ENCODE data around the gene CNP. TPM values are rescaled to one million over a fixed set of nuclear protein-coding genes. Genes with fewer than 3 reads are reported as not detected.

The CNP gene
- polyA plus RNA-seq, 4 donors = 13.2 to 38.9 (median 28.4) TPM

GRCh38 chr17:41996855-41997164, 30.2 kb downstream of the CNP start:
- H3K27ac ChIP-seq (ENCODE audit: low read depth in 1 of 3, low read length in 2 of 3) = peak overlapping the region in 1 of 3 donors; percentile 18
- no peak overlapping the region for H3K4me3 ChIP-seq (ENCODE audit: low read depth in 1 of 3, low read length in 3 of 3)
- H3K36me3 ChIP-seq (ENCODE audit: control insufficient read depth in 3 of 3, insufficient read depth in 2 of 3, low read depth in 1 of 3, low read length in 3 of 3) = peaks cover 22 to 62% (median 23%) of the 10 kb centered on the region in 3 donors
- FAIRE-seq = no peak
- H3K27me3 ChIP-seq (ENCODE audit: control insufficient read depth in 3 of 3, insufficient read depth in 3 of 3, low read length in 3 of 3) = no peaks in the 10 kb centered on the region
- no peaks in the 10 kb centered on the region for H3K9me3 ChIP-seq (ENCODE audit: control insufficient read depth in 2 of 2, insufficient read depth in 1 of 2, low read depth in 1 of 2, low read length in 1 of 2)
- DNase-seq = no peak
- peaks cover 0 to 7% (median 2%) of the 10 kb centered on the region in 3 donors for H3K4me1 ChIP-seq (ENCODE audit: control insufficient read depth in 3 of 3, insufficient read depth in 2 of 3, low read depth in 1 of 3, low read length in 2 of 3)
- 83 to 93% (median 91%) methylated on average over 2 of the region's 2 CpGs for WGBS, 3 donors

GRCh38 chr17:41998497-41998896, 31.9 kb downstream of the CNP start:
- Histone ChIP-seq H3K27me3 (ENCODE audit: control insufficient read depth in 3 of 3, insufficient read depth in 3 of 3, low read length in 3 of 3) (no peaks in the 10 kb centered on the region), H3K9me3 (ENCODE audit: control insufficient read depth in 2 of 2, insufficient read depth in 1 of 2, low read depth in 1 of 2, low read length in 1 of 2) (no peaks in the 10 kb centered on the region), H3K4me1 (ENCODE audit: control insufficient read depth in 3 of 3, insufficient read depth in 2 of 3, low read depth in 1 of 3, low read length in 2 of 3) (peaks cover 7 to 21% (median 13%) of the 10 kb centered on the region in 3 donors), H3K36me3 (ENCODE audit: control insufficient read depth in 3 of 3, insufficient read depth in 2 of 3, low read depth in 1 of 3, low read length in 3 of 3) (peaks cover 19 to 52% (median 23%) of the 10 kb centered on the region in 3 donors), H3K27ac (ENCODE audit: low read depth in 1 of 3, low read length in 2 of 3) (no peak overlapping the region), H3K4me3 (ENCODE audit: low read depth in 1 of 3, low read length in 3 of 3) (no peak overlapping the region)
- WGBS, 3 donors = 35 to 41% (median 38%) methylated on average over 2 of the region's 2 CpGs
- no peak for FAIRE-seq
- no peak for DNase-seq

GRCh38 chr17:42000413-42001133, 34.0 kb downstream of the CNP start:
- H3K27ac ChIP-seq (ENCODE audit: low read depth in 1 of 3, low read length in 2 of 3) = peak overlapping the region; percentile 2 to 60 (median 37)

GRCh38 chr17:42001729-42002128, 35.1 kb downstream of the CNP start:
- peaks cover 15 to 28% (median 16%) of the 10 kb centered on the region in 3 donors for H3K4me1 ChIP-seq (ENCODE audit: control insufficient read depth in 3 of 3, insufficient read depth in 2 of 3, low read depth in 1 of 3, low read length in 2 of 3)
- FAIRE-seq = no peak
- H3K36me3 ChIP-seq (ENCODE audit: control insufficient read depth in 3 of 3, insufficient read depth in 2 of 3, low read depth in 1 of 3, low read length in 3 of 3) = peaks cover 11 to 36% (median 17%) of the 10 kb centered on the region in 3 donors
- no peak overlapping the region for H3K4me3 ChIP-seq (ENCODE audit: low read depth in 1 of 3, low read length in 3 of 3)
- H3K9me3 ChIP-seq (ENCODE audit: control insufficient read depth in 2 of 2, insufficient read depth in 1 of 2, low read depth in 1 of 2, low read length in 1 of 2) = no peaks in the 10 kb centered on the region
- no peak overlapping the region for H3K27ac ChIP-seq (ENCODE audit: low read depth in 1 of 3, low read length in 2 of 3)
- no peak for DNase-seq
- WGBS, 3 donors = 73 to 93% (median 89%) methylated on average over 2 of the region's 2 CpGs
- H3K27me3 ChIP-seq (ENCODE audit: control insufficient read depth in 3 of 3, insufficient read depth in 3 of 3, low read length in 3 of 3) = no peaks in the 10 kb centered on the region

More at GRCh38 chr17:42000413-42001133, 34.0 kb downstream of the CNP start:
- H3K9me3 ChIP-seq (ENCODE audit: control insufficient read depth in 2 of 2, insufficient read depth in 1 of 2, low read depth in 1 of 2, low read length in 1 of 2) = no peaks in the 10 kb centered on the region
- peaks cover 15 to 28% (median 16%) of the 10 kb centered on the region in 3 donors for H3K4me1 ChIP-seq (ENCODE audit: control insufficient read depth in 3 of 3, insufficient read depth in 2 of 3, low read depth in 1 of 3, low read length in 2 of 3)
- H3K36me3 ChIP-seq (ENCODE audit: control insufficient read depth in 3 of 3, insufficient read depth in 2 of 3, low read depth in 1 of 3, low read length in 3 of 3) = peaks cover 17 to 43% (median 19%) of the 10 kb centered on the region in 3 donors
- FAIRE-seq (no peak), DNase-seq (peak; percentile 61 to 83)
- H3K27me3 ChIP-seq (ENCODE audit: control insufficient read depth in 3 of 3, insufficient read depth in 3 of 3, low read length in 3 of 3) = no peaks in the 10 kb centered on the region
- 18 to 62% (median 49%) methylated on average over 3 of the region's 3 CpGs for WGBS, 3 donors
- H3K4me3 ChIP-seq (ENCODE audit: low read depth in 1 of 3, low read length in 3 of 3) = no peak overlapping the region

- no peaks in the 10 kb centered on the region for H3K9me3 ChIP-seq (ENCODE audit: control insufficient read depth in 2 of 2, insufficient read depth in 1 of 2, low read depth in 1 of 2, low read length in 1 of 2)
- FAIRE-seq = no peak
- H3K36me3 ChIP-seq (ENCODE audit: control insufficient read depth in 3 of 3, insufficient read depth in 2 of 3, low read depth in 1 of 3, low read length in 3 of 3) = peaks cover 11 to 31% (median 12%) of the 10 kb centered on the region in 3 donors
- no peak for DNase-seq
- WGBS, 3 donors = 86 to 88% (median 88%) methylated on average over 7 of the region's 7 CpGs
- H3K4me3 ChIP-seq (ENCODE audit: low read depth in 1 of 3, low read length in 3 of 3) = no peak overlapping the region
- H3K4me1 ChIP-seq (ENCODE audit: control insufficient read depth in 3 of 3, insufficient read depth in 2 of 3, low read depth in 1 of 3, low read length in 2 of 3) = peaks cover 15 to 28% (median 16%) of the 10 kb centered on the region in 3 donors
- H3K27me3 ChIP-seq (ENCODE audit: control insufficient read depth in 3 of 3, insufficient read depth in 3 of 3, low read length in 3 of 3) = no peaks in the 10 kb centered on the region
- no peak overlapping the region for H3K27ac ChIP-seq (ENCODE audit: low read depth in 1 of 3, low read length in 2 of 3)
Measured at GRCh38 chr17:42002175-42002791, 35.7 kb downstream of the CNP start.

GRCh38 chr17:42002792-42003301, 36.3 kb downstream of the CNP start:
- H3K36me3 ChIP-seq (ENCODE audit: control insufficient read depth in 3 of 3, insufficient read depth in 2 of 3, low read depth in 1 of 3, low read length in 3 of 3) = peaks cover 11 to 28% (median 12%) of the 10 kb centered on the region in 3 donors
- FAIRE-seq = no peak
- H3K9me3 ChIP-seq (ENCODE audit: control insufficient read depth in 2 of 2, insufficient read depth in 1 of 2, low read depth in 1 of 2, low read length in 1 of 2) = no peaks in the 10 kb centered on the region
- H3K27ac ChIP-seq (ENCODE audit: low read depth in 1 of 3, low read length in 2 of 3) = peak overlapping the region in 2 of 3 donors; percentile 51 to 63
- H3K4me3 ChIP-seq (ENCODE audit: low read depth in 1 of 3, low read length in 3 of 3) = no peak overlapping the region
- 18 to 54% (median 23%) methylated on average over 3 of the region's 3 CpGs for WGBS, 3 donors
- H3K4me1 ChIP-seq (ENCODE audit: control insufficient read depth in 3 of 3, insufficient read depth in 2 of 3, low read depth in 1 of 3, low read length in 2 of 3) = peaks cover 15 to 28% (median 16%) of the 10 kb centered on the region in 3 donors
- peak; percentile 62 to 80 for DNase-seq
- H3K27me3 ChIP-seq (ENCODE audit: control insufficient read depth in 3 of 3, insufficient read depth in 3 of 3, low read length in 3 of 3) = no peaks in the 10 kb centered on the region

- FAIRE-seq = no peak
- Histone ChIP-seq H3K9me3 (ENCODE audit: control insufficient read depth in 2 of 2, insufficient read depth in 1 of 2, low read depth in 1 of 2, low read length in 1 of 2) (no peaks in the 10 kb centered on the region), H3K4me1 (ENCODE audit: control insufficient read depth in 3 of 3, insufficient read depth in 2 of 3, low read depth in 1 of 3, low read length in 2 of 3) (peaks cover 15 to 28% (median 16%) of the 10 kb centered on the region in 3 donors), H3K27me3 (ENCODE audit: control insufficient read depth in 3 of 3, insufficient read depth in 3 of 3, low read length in 3 of 3) (no peaks in the 10 kb centered on the region), H3K4me3 (ENCODE audit: low read depth in 1 of 3, low read length in 3 of 3) (no peak overlapping the region), H3K36me3 (ENCODE audit: control insufficient read depth in 3 of 3, insufficient read depth in 2 of 3, low read depth in 1 of 3, low read length in 3 of 3) (peaks cover 3 to 19% (median 6%) of the 10 kb centered on the region in 3 donors), H3K27ac (ENCODE audit: low read depth in 1 of 3, low read length in 2 of 3) (no peak overlapping the region)
- WGBS, 3 donors = 81 to 86% (median 85%) methylated on average over 1 of the region's 1 CpG
- DNase-seq = no peak
Measured at GRCh38 chr17:42005166-42005565, 38.6 kb downstream of the CNP start.

GRCh38 chr17:42009170-42009569, 42.6 kb downstream of the CNP start:
- Histone ChIP-seq H3K27ac (ENCODE audit: low read depth in 1 of 3, low read length in 2 of 3) (no peak overlapping the region), H3K36me3 (ENCODE audit: control insufficient read depth in 3 of 3, insufficient read depth in 2 of 3, low read depth in 1 of 3, low read length in 3 of 3) (peaks cover 0 to 25% (median 0%) of the 10 kb centered on the region in 3 donors), H3K9me3 (ENCODE audit: control insufficient read depth in 2 of 2, insufficient read depth in 1 of 2, low read depth in 1 of 2, low read length in 1 of 2) (no peaks in the 10 kb centered on the region), H3K4me1 (ENCODE audit: control insufficient read depth in 3 of 3, insufficient read depth in 2 of 3, low read depth in 1 of 3, low read length in 2 of 3) (peaks cover 3 to 6% (median 4%) of the 10 kb centered on the region in 3 donors), H3K4me3 (ENCODE audit: low read depth in 1 of 3, low read length in 3 of 3) (no peak overlapping the region), H3K27me3 (ENCODE audit: control insufficient read depth in 3 of 3, insufficient read depth in 3 of 3, low read length in 3 of 3) (no peaks in the 10 kb centered on the region)
- DNase-seq (no peak), FAIRE-seq (no peak)
- WGBS, 3 donors = 72 to 78% (median 74%) methylated on average over 4 of the region's 4 CpGs

Measured in small intestine (tissue), 7 donors.